HepG2 (cell line): Measurements from ENCODE around the gene MXD3. TPM values are rescaled to one million over a fixed set of nuclear protein-coding genes. Genes with fewer than 3 reads are reported as not detected.

ENCODE experiments used
- ATAC-seq: fragments of 200-7000 bp; cut with Tn5 transposase; 3 replicates; pipeline ENCODE4 v1.9.1; 2020; ENCODE audit warnings: mild to moderate bottlenecking, moderate library complexity
- BruUV-seq: library from RNA; stranded (reverse); fragments of 400-500 nt; replicated peaks from 2 replicates; lab custom pipeline; 2021; lab: Mats Ljungman, UMichigan
- CTCF ChIA-PET: fragments of 300-600 bp; formaldehyde crosslinking; extraction: SDS; loops from one replicate; lab custom pipeline; 2021; ENCODE audit warnings: low total read pairs, inconsistent platforms, low intra/inter-chr PET ratio; lab: Yijun Ruan, JAX
- POLR2A ChIA-PET: fragments of 350-600 bp; sonication (Branson Sonifier 250); formaldehyde crosslinking; loops from one replicate; lab custom pipeline; 2020; ENCODE audit warnings: antibody characterized with exemption, inconsistent platforms; lab: Yijun Ruan, JAX
- DNase-seq: peaks from one replicate; pipeline ENCODE4 v3.0.0-alpha.2; 2015; ENCODE audit warnings: low spot score
- FAIRE-seq: peaks from 3 replicates; lab custom pipeline; 2011; peaks lifted over from hg19 to GRCh38; lab: Jason Lieb, UNC
- H2AFZ ChIP-seq: one replicate; pipeline ENCODE4 v1.6.1; 2011; ENCODE audit warnings: low read length, inconsistent platforms
- H3K27ac ChIP-seq: fragments of 300-600 bp; 3 replicates; pipeline ENCODE4 v1.8.0; 2011; ENCODE audit warnings: mixed run types, mild to moderate bottlenecking, mixed read lengths, low read length, inconsistent platforms; ENCODE audit not compliant: insufficient read depth; ENCODE audit errors: extremely low read length
- H3K27me3 ChIP-seq, 2 experiments: fragments of 200-600 bp in 1 of 2; 2 replicates in 1 of 2; 3 replicates in 1 of 2; pipeline versions ENCODE4 v1.6.0 to v1.8.0; 2011; ENCODE audit warnings: low read length in 2 of 2, mild to moderate bottlenecking in 2 of 2, moderate library complexity in 2 of 2, inconsistent platforms in 1 of 2; ENCODE audit not compliant: insufficient read depth in 2 of 2, control insufficient read depth in 1 of 2
- H3K36me3 ChIP-seq, 2 experiments: fragments of 200-600 bp in 1 of 2; replicated peaks in 1 of 2; 2 replicates in 1 of 2; 3 replicates in 1 of 2; pipeline versions ENCODE4 v1.5.1 to v1.8.0; 2011; ENCODE audit warnings: low read length in 2 of 2, inconsistent platforms in 1 of 2; ENCODE audit not compliant: insufficient read depth in 2 of 2, control insufficient read depth in 1 of 2
- H3K4me1 ChIP-seq: 2 replicates; pipeline ENCODE4 v1.5.1; 2012; ENCODE audit warnings: low read length, inconsistent platforms; ENCODE audit not compliant: insufficient read depth
- H3K4me2 ChIP-seq: 2 replicates; pipeline ENCODE4 v1.6.0; 2011; ENCODE audit warnings: low read depth, low read length, inconsistent platforms
- H3K4me3 ChIP-seq, 3 experiments: fragments of 200-600 bp in 1 of 3; sonication (generic), shearing (Covaris generic) in 1 of 3; replicated peaks in 1 of 3; 2 replicates each; pipeline ENCODE4 v1.5.1; 2011 to 2016; ENCODE audit warnings: low read length in 3 of 3, inconsistent platforms in 2 of 3, low read depth in 2 of 3, mild to moderate bottlenecking in 2 of 3, control low read depth in 1 of 3, mixed read lengths in 1 of 3; ENCODE audit not compliant: insufficient read depth in 1 of 3
- H3K79me2 ChIP-seq: one replicate; pipeline ENCODE4 v1.6.1; 2011; ENCODE audit warnings: low read length, inconsistent platforms; ENCODE audit not compliant: insufficient read depth
- H3K9ac ChIP-seq: 2 replicates; pipeline ENCODE4 v1.6.0; 2011; ENCODE audit warnings: mild to moderate bottlenecking, low read depth, low read length, inconsistent platforms; ENCODE audit not compliant: insufficient read depth
- H3K9me3 ChIP-seq: 2 replicates; pipeline ENCODE4 v1.5.1; 2012; ENCODE audit warnings: mild to moderate bottlenecking, low read length
- H4K20me1 ChIP-seq: 2 replicates; pipeline ENCODE4 v1.6.0; 2011; ENCODE audit warnings: inconsistent platforms, mild to moderate bottlenecking, low read length, moderate library complexity; ENCODE audit not compliant: insufficient read depth
- MXD4 ChIP-seq: IDR thresholded peaks from 2 replicates; pipeline ENCODE4 v1.6.1; 2016; ENCODE audit warnings: mild to moderate bottlenecking, missing biosample characterization, missing genetic modification reagents
- ZBTB20 ChIP-seq: sonication (generic); formaldehyde crosslinking; IDR thresholded peaks from 2 replicates; pipeline ENCODE4 v1.8.1; 2023; ENCODE audit warnings: missing genetic modification reagents, low read depth, mild to moderate bottlenecking, borderline replicate concordance
- ZEB1 ChIP-seq: IDR thresholded peaks from 2 replicates; pipeline ENCODE4 v1.6.1; 2012; ENCODE audit warnings: mild to moderate bottlenecking, low read depth, inconsistent platforms; ENCODE audit not compliant: insufficient replicate concordance
- ZNF451 ChIP-seq: sonication (generic); formaldehyde crosslinking; IDR thresholded peaks from 2 replicates; pipeline ENCODE4 v1.5.0; 2020; ENCODE audit warnings: mild to moderate bottlenecking, missing genetic modification reagents
- ZNF660 ChIP-seq: sonication (generic); formaldehyde crosslinking; IDR thresholded peaks from 2 replicates; pipeline ENCODE4 v1.5.1; 2020; ENCODE audit warnings: mild to moderate bottlenecking, low read depth, missing genetic modification reagents, borderline replicate concordance
- WGBS: methylation state at CpG from one replicate; pipeline ENCODE4 v1.1.6; 2017; ENCODE audit warnings: low lambda C conversion rate; 5-methylcytosine and 5-hydroxymethylcytosine counted together
- in situ Hi-C: cut with HindIII; loops from 2 replicates; pipeline ENCODE4 v1.10.0; 2017; ENCODE audit warnings: low pct_unique_long_range_greater_than_20kb; ENCODE audit not compliant: extremely low pct_ligation_motif_present
- intact Hi-C: fragments of 100-400 bp; cut with micrococcal nuclease; formaldehyde crosslinking; loops from one replicate; pipeline ENCODE4 v1.10.0; 2022; ENCODE audit not compliant: unreplicated experiment
- polyA plus RNA-seq, 8 experiments: library from polyadenylated mRNA; depleted of rRNA in 3 of 8; stranded (reverse) in 7 of 8; unstranded in 1 of 8; fragments of >200 nt; fragmentation: Illumina TruSeq in 4 of 8; extraction: Trizol in 4 of 8; gene quantifications; 2 replicates each; pipeline versions ENCODE4 v1.2.1 to v1.2.3, GENCODE V29; 2011 to 2016; ENCODE audit warnings: low read depth in 4 of 8, missing spikeins in 1 of 8, mixed read lengths in 1 of 8; ENCODE audit not compliant: insufficient read depth in 1 of 8
- total RNA-seq, 5 experiments: library from RNA; depleted of rRNA; stranded (reverse); fragments of >200 nt; fragmentation: Illumina TruSeq; extraction: Trizol; gene quantifications; 2 replicates each; pipeline ENCODE4 v1.2.3, GENCODE V29; 2016; ENCODE audit warnings: low read depth in 1 of 5
- TF ChIP-seq, protein P1 (sequence below): sonication (generic); formaldehyde crosslinking; IDR thresholded peaks from 2 replicates; pipeline ENCODE4 v1.5.0; 2020; ENCODE audit warnings: mild to moderate bottlenecking, missing genetic modification reagents, borderline replicate concordance
- TF ChIP-seq, protein P2 (sequence below): sonication (generic); formaldehyde crosslinking; IDR thresholded peaks from 2 replicates; pipeline ENCODE4 v1.4.0; 2020; ENCODE audit warnings: missing genetic modification reagents, borderline replicate concordance
- TF ChIP-seq, protein P3 (sequence below): sonication (generic); formaldehyde crosslinking; IDR thresholded peaks from 2 replicates; pipeline ENCODE4 v1.5.0; 2020; ENCODE audit warnings: mild to moderate bottlenecking, missing genetic modification reagents, borderline replicate concordance
- TF ChIP-seq, protein P4 (sequence below): sonication (generic); formaldehyde crosslinking; IDR thresholded peaks from 2 replicates; pipeline ENCODE4 v1.9.0; 2022; ENCODE audit warnings: missing genetic modification reagents, mild to moderate bottlenecking, borderline replicate concordance

Gene MXD3
- total and polyA plus RNA-seq, 2 of the 13 experiments (the other 11 are each of a cell fraction or from before 2014, with no cell fraction given): 10.5 to 12.8 TPM

DNA sequence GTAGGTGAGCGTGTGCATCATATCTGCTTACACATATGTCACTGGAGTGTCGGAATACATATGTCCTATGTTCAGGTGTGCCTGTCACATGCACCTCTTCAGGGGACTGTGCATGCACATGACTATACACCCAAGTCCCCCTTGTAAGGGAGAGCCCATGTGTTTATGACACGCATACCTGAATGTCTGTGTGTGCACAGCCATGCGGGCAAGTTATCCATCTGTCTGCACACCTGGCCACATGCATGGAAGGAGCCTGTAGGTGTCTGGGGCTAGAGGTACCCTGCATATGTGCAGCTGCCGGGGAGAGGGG is 45.4 kb upstream of the MXD3 start (continued):
- TF ChIP-seq, protein P1, sequence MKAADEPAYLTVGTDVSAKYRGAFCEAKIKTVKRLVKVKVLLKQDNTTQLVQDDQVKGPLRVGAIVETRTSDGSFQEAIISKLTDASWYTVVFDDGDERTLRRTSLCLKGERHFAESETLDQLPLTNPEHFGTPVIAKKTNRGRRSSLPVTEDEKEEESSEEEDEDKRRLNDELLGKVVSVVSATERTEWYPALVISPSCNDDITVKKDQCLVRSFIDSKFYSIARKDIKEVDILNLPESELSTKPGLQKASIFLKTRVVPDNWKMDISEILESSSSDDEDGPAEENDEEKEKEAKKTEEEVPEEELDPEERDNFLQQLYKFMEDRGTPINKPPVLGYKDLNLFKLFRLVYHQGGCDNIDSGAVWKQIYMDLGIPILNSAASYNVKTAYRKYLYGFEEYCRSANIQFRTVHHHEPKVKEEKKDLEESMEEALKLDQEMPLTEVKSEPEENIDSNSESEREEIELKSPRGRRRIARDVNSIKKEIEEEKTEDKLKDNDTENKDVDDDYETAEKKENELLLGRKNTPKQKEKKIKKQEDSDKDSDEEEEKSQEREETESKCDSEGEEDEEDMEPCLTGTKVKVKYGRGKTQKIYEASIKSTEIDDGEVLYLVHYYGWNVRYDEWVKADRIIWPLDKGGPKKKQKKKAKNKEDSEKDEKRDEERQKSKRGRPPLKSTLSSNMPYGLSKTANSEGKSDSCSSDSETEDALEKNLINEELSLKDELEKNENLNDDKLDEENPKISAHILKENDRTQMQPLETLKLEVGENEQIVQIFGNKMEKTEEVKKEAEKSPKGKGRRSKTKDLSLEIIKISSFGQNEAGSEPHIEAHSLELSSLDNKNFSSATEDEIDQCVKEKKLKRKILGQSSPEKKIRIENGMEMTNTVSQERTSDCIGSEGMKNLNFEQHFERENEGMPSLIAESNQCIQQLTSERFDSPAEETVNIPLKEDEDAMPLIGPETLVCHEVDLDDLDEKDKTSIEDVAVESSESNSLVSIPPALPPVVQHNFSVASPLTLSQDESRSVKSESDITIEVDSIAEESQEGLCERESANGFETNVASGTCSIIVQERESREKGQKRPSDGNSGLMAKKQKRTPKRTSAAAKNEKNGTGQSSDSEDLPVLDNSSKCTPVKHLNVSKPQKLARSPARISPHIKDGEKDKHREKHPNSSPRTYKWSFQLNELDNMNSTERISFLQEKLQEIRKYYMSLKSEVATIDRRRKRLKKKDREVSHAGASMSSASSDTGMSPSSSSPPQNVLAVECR (CRISPR knock-in tag): no peak

DNA sequence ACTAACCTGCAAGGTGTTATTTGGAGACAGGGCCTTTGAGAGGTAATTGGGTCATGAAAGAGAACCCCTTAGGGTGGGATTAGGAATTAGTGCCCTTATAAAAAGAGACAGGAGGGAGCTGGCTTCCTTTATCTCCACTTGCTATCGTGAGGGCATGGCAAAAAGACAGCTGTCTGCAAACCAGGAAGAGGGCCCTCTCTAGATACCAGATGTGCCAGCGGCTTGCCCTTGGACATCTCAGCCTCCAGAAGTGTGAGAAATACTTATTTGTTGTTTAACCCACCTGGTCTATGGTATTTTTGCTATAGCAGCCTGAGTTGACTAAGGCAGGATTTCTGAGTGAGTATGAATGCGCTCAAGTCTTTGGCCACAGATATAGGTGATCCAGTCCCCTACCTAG is 45.0 kb upstream of the MXD3 start:
- ChIA-PET CTCF (no interaction called here), POLR2A (interaction anchor here (1.6 to 6.5 kb wide), 3 partner anchors 10 to 22 kb away, joined by 12 to 77 read pairs (median 50); no protein-coding TSS in a partner anchor)
- Histone ChIP-seq H4K20me1 (no peaks in the 10 kb centered on the region), H3K4me2 (no peak overlapping the region), H3K9ac (no peak overlapping the region), H3K36me3 (no peaks in the 10 kb centered on the region), H3K79me2 (no peaks in the 10 kb centered on the region), H3K27me3 (peaks cover 0 to 15% of the 10 kb centered on the region in 2 experiments; a peak in 3 of 5 replicates), H3K9me3 (no peaks in the 10 kb centered on the region), H3K4me3 (no peak overlapping the region), H2AFZ (no peak overlapping the region), H3K4me1 (peaks cover 96% of the 10 kb centered on the region), H3K27ac (no peak overlapping the region)
- FAIRE-seq: no peak
- DNase-seq: no peak
- WGBS: 54% methylated on average over 3 of the region's 3 CpGs
- intact Hi-C loops: no loop called here
- BruUV-seq: no TSS peak
- in situ Hi-C loops: loop anchor here (25.0 kb wide), 1 partner anchor 819 kb away; the partner anchor contains the start of genes CDHR2 and RNF44
- no peak for ATAC-seq
- TF ChIP-seq ZNF660 (CRISPR knock-in tag) (no peak), ZBTB20 (CRISPR knock-in tag) (no peak), ZNF451 (CRISPR knock-in tag) (no peak), ZEB1 (no peak), MXD4 (CRISPR knock-in tag) (no peak)
- TF ChIP-seq, protein P2, sequence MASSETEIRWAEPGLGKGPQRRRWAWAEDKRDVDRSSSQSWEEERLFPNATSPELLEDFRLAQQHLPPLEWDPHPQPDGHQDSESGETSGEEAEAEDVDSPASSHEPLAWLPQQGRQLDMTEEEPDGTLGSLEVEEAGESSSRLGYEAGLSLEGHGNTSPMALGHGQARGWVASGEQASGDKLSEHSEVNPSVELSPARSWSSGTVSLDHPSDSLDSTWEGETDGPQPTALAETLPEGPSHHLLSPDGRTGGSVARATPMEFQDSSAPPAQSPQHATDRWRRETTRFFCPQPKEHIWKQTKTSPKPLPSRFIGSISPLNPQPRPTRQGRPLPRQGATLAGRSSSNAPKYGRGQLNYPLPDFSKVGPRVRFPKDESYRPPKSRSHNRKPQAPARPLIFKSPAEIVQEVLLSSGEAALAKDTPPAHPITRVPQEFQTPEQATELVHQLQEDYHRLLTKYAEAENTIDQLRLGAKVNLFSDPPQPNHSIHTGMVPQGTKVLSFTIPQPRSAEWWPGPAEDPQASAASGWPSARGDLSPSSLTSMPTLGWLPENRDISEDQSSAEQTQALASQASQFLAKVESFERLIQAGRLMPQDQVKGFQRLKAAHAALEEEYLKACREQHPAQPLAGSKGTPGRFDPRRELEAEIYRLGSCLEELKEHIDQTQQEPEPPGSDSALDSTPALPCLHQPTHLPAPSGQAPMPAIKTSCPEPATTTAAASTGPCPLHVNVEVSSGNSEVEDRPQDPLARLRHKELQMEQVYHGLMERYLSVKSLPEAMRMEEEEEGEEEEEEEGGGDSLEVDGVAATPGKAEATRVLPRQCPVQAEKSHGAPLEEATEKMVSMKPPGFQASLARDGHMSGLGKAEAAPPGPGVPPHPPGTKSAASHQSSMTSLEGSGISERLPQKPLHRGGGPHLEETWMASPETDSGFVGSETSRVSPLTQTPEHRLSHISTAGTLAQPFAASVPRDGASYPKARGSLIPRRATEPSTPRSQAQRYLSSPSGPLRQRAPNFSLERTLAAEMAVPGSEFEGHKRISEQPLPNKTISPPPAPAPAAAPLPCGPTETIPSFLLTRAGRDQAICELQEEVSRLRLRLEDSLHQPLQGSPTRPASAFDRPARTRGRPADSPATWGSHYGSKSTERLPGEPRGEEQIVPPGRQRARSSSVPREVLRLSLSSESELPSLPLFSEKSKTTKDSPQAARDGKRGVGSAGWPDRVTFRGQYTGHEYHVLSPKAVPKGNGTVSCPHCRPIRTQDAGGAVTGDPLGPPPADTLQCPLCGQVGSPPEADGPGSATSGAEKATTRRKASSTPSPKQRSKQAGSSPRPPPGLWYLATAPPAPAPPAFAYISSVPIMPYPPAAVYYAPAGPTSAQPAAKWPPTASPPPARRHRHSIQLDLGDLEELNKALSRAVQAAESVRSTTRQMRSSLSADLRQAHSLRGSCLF (CRISPR knock-in tag): no peak
- TF ChIP-seq, protein P3, sequence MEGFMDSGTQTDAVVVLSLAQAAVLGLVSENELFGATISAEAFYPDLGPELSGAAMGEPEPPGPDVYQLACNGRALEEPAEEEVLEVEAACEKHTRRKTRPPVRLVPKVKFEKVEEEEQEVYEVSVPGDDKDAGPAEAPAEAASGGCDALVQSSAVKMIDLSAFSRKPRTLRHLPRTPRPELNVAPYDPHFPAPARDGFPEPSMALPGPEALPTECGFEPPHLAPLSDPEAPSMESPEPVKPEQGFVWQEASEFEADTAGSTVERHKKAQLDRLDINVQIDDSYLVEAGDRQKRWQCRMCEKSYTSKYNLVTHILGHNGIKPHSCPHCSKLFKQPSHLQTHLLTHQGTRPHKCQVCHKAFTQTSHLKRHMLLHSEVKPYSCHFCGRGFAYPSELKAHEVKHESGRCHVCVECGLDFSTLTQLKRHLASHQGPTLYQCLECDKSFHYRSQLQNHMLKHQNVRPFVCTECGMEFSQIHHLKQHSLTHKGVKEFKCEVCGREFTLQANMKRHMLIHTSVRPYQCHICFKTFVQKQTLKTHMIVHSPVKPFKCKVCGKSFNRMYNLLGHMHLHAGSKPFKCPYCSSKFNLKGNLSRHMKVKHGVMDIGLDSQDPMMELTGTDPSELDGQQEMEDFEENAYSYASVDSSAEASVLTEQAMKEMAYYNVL (CRISPR knock-in tag): no peak
- TF ChIP-seq, protein P4, sequence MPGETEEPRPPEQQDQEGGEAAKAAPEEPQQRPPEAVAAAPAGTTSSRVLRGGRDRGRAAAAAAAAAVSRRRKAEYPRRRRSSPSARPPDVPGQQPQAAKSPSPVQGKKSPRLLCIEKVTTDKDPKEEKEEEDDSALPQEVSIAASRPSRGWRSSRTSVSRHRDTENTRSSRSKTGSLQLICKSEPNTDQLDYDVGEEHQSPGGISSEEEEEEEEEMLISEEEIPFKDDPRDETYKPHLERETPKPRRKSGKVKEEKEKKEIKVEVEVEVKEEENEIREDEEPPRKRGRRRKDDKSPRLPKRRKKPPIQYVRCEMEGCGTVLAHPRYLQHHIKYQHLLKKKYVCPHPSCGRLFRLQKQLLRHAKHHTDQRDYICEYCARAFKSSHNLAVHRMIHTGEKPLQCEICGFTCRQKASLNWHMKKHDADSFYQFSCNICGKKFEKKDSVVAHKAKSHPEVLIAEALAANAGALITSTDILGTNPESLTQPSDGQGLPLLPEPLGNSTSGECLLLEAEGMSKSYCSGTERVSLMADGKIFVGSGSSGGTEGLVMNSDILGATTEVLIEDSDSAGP (CRISPR knock-in tag): no peak
